Measurements from ENCODE around the gene DNAJB4. TPM values are rescaled to one million over a fixed set of nuclear protein-coding genes. Genes with fewer than 3 reads are reported as not detected.

Gene DNAJB4
- 30.8 to 60.6 TPM (median 45.8 TPM) in 5 replicates for total RNA-seq (2022; extraction: Qiagen RNA extraction)

GRCh38 chr1:78004719-78005447, at the start of gene DNAJB4:
Gene DNAJB4, plus strand, starts transcription at chr1:78004939. Its CDS starts 172 bp downstream, at chr1:78005111.

GRCh38 chr1:77978969-77979876, 25.5 kb upstream of the DNAJB4 start, which contains the start of gene FUBP1:
Gene FUBP1, minus strand, starts transcription at chr1:77979072. Its CDS starts 68 bp downstream, at chr1:77979004.

GRCh38 chr1:78045926-78046778, 41.4 kb downstream of the DNAJB4 start, which contains the start of gene GIPC2:
Gene GIPC2, plus strand, starts transcription at chr1:78045966. Its CDS starts 129 bp downstream, at chr1:78046095.

Other genes starting within 250 kb of the DNAJB4 start
- gene USP33, start 245.1 kb upstream of the DNAJB4 start, total RNA-seq (2022; extraction: Qiagen RNA extraction): 14.0 to 22.5 TPM (median 18.2 TPM) in 5 replicates
- gene MIGA1, start 225.3 kb upstream of the DNAJB4 start, total RNA-seq (2022; extraction: Qiagen RNA extraction): 4.7 to 7.5 TPM (median 6.5 TPM) in 5 replicates
- 5.6 to 11.7 TPM (median 6.4 TPM) in 5 replicates for gene NEXN, start 116.3 kb upstream of the DNAJB4 start, total RNA-seq (2022; extraction: Qiagen RNA extraction)
- gene FUBP1, start 25.9 kb upstream of the DNAJB4 start, total RNA-seq (2022; extraction: Qiagen RNA extraction): 90.7 to 140 TPM (median 107 TPM) in 5 replicates
- 0.03 to 0.07 TPM in 2 of 5 replicates, not detected in the others for gene GIPC2, start 41.0 kb downstream of the DNAJB4 start, total RNA-seq (2022; extraction: Qiagen RNA extraction)